GM18505 (cell line): ENCODE measurements around the gene KLHL21.

ENCODE experiments used
- ATAC-seq: cut with Tn5 transposase; IDR thresholded peaks from one replicate; pipeline ENCODE4 v1.9.1; 2021; ENCODE audit not compliant: unreplicated experiment
- POLR2A ChIP-seq: IDR thresholded peaks from 4 replicates; pipeline ENCODE4 v1.6.1; 2011; ENCODE audit warnings: borderline replicate concordance; ENCODE audit not compliant: insufficient read depth, insufficient read length; ENCODE audit errors: extremely low read depth

Gene KLHL21

DNA sequence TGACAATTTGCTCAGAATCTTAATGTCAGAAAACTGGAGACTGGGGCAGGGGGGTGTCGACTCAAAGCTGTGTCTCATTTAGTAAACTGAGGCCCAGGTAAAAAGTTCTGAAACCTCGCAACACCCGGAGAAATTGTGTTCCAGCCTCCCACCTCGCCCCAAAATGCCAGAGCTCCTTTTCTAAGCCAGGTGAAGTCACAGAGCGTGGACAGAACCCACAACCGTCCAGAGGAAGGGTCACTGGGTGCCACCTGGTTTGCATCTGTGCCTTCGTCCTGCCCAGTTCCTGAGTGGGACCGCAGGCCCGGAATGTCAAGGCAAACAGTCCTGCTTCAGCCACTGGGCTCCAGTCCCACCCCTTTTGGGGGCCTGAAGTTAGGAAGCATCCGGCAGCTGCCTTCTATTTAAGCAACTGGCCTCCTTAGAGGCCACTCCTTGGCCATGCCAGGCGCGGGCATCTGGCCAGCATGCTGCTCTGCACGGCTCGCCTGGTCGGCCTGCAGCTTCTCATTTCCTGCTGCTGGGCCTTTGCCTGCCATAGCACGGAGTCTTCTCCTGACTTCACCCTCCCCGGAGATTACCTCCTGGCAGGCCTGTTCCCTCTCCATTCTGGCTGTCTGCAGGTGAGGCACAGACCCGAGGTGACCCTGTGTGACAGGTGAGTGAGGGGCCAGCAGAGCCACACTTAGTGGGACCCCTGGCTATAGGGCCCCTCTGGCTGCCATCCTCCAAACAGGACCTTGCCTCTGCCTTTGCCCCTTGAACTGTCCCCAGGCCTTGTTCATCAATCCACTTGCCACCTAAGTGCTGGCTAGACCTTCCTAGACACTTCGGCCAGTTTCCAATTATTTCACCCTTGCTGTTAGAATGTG, 47.5 kb downstream of the KLHL21 start, which contains the start of gene TAS1R1:
TAS1R1 (plus strand) TSS at position 401 of the 872 bp plus-strand sequence; CDS start at position 468, 67 bp downstream.
- TF ChIP-seq POLR2A = no peak
- no peak for ATAC-seq

DNA sequence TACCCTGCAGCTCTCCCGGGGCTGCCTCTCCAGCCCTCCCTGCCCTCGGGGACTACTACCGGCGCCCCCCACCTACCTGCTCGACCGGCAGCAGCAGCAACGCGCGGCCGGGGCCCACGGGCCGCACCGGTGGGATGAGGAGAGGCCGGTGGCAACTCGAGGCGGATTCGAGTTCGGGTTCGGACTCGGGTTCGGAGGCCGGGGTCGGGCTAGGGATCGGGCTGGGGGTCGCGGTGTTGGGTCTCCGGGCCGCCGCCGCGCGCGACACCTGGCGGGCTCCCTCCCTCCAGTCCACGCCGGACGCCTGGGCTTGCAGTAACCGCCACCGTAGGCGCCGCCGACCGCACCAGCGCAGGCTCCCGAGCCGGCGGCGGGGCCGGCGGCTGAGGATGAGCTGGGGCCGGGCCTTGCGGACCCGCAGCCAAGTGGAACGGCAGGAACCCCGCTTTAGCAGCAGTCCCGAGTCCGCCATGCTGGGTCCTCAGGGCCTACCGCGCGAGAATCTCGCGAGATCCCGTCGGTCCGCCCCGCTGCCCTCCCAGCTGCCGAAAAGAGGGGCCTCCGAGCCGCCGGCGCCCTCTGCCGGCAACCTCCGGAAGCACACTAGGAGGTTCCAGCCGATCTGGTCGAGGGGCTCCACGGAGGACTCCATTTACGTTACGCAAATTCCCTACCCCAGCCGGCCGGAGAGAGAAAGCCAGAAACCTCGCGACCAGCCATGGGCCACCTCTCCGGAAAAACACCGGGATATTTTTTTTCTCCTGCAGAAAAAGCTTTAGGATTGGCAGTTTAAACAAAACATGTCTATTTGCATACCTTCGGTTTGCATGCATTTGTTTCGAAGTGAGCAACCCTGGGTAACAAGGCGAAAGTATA, 48.4 kb downstream of the KLHL21 start, which contains the start of gene NOL9:
NOL9 (minus strand) TSS at position 483 of the 876 bp plus-strand sequence; CDS start at position 472, 11 bp downstream.
- peak; percentile 88 for TF ChIP-seq POLR2A
- ATAC-seq = peak; percentile 93

DNA sequence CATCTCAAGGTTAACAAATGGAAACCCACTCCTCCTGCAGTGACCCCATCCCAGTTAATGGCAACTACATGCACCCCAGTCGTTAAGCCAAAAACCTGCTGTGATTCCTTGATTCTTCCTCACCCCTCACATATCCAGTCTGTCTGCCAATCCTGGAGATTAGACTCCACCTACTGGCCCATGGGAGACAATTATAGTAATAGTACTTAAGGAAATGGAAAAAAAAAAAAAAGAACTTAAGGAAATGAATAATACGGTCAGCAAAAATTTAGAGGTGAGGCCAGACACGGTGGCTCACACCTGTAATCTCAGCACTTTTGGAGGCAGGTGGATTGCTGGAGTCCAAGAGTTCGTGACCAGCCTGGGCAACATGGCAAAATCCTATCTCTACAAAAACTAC, 55.4 kb downstream of the KLHL21 start:
- no peak for TF ChIP-seq POLR2A
- no peak for ATAC-seq

DNA sequence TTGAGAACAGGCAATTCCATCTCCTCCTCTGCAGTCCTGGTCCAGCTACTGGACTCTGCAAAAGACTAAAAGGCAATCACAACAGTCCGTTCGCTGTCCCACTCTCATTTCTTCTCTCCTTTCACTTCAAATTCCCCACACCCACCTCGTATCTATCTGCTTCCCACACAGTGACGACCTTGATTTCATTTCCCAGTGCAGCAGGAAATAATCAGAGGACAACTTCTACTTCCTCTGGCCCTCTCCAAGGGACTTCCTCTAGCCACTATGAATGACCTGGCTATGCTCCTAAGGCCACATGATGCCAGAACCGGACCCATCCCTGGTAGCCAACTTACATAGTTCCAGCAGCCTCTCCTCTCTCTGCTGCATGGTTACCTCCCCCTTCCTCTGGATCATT, 56.3 kb downstream of the KLHL21 start:
- TF ChIP-seq POLR2A = no peak
- no peak for ATAC-seq

GRCh38 chr1:6545276-6546112, 57.2 kb downstream of the KLHL21 start:
- TF ChIP-seq POLR2A = no peak
- no peak for ATAC-seq

DNA sequence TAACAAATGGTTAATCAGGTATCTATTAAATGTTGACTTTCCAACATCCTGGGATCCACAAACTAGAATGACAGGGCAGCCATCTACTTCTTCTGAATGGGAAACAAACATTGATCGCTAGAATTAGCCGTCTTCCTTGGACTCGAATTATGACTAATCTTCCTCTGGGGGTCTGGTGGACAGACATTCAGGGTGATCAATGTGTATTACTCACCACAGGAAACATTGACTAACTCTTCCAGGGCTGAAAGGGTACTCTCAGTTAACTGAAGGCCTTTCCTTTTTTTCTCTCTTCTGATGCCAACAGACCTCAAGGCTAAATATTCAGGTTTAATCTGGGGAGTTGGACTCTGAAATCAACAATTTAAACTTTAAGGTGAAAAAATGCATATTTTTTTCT, 57.8 kb downstream of the KLHL21 start:
- no peak for TF ChIP-seq POLR2A
- no peak for ATAC-seq
